Endothelial cell of umbilical vein (primary cell): ENCODE measurements around the gene GALNT12. TPM values are rescaled to one million over a fixed set of nuclear protein-coding genes. Genes with fewer than 3 reads are reported as not detected.

Source experiments
- BruUV-seq: library from RNA; stranded (reverse); fragments of 400-500 nt; replicated peaks from 2 replicates; lab custom pipeline; 2021; lab: Mats Ljungman, UMichigan
- CTCF ChIA-PET: fragments of 300-600, 350-600 bp; sonication (Branson Sonifier 250); formaldehyde crosslinking; loops from one replicate; lab custom pipeline; 2021; ENCODE audit warnings: antibody characterized with exemption, inconsistent platforms; lab: Charles Lee
- POLR2A ChIA-PET: fragments of 300-600, 350-600 bp; sonication (Branson Sonifier 250); formaldehyde crosslinking; loops from one replicate; lab custom pipeline; 2021; ENCODE audit warnings: antibody characterized with exemption, inconsistent platforms; lab: Charles Lee
- DNase-seq: peaks from one replicate; pipeline ENCODE4 v3.0.0-alpha.2; 2011; ENCODE audit warnings: low read depth, low spot score
- FAIRE-seq: peaks from 2 replicates; lab custom pipeline; 2011; peaks lifted over from hg19 to GRCh38; lab: Jason Lieb, UNC
- H2AFZ ChIP-seq: 2 replicates; pipeline ENCODE4 v1.6.0; 2012; ENCODE audit warnings: low read depth, low read length, control low read depth, inconsistent platforms
- H3K27ac ChIP-seq: 2 replicates; pipeline ENCODE4 v1.5.1; 2011; ENCODE audit warnings: low read depth, mild to moderate bottlenecking, control low read depth, low read length, moderate library complexity; ENCODE audit not compliant: insufficient read depth
- H3K27me3 ChIP-seq, 2 experiments: 2 replicates each; pipeline versions ENCODE4 v1.6.0 to v1.6.1; 2011; ENCODE audit warnings: low read length in 2 of 2, mixed read lengths in 1 of 2; ENCODE audit not compliant: control insufficient read depth in 2 of 2, insufficient read depth in 2 of 2
- H3K36me3 ChIP-seq, 2 experiments: 2 replicates in 1 of 2; 3 replicates in 1 of 2; pipeline ENCODE4 v1.5.1; 2011; ENCODE audit warnings: low read length in 2 of 2, mild to moderate bottlenecking in 1 of 2, moderate library complexity in 1 of 2; ENCODE audit not compliant: control insufficient read depth in 2 of 2, insufficient read depth in 2 of 2; ENCODE audit errors: extremely low read depth in 1 of 2
- H3K4me1 ChIP-seq: 3 replicates; pipeline ENCODE4 v1.5.1; 2011; ENCODE audit warnings: mild to moderate bottlenecking, low read length; ENCODE audit not compliant: control insufficient read depth, insufficient read depth; ENCODE audit errors: extremely low read depth
- H3K4me2 ChIP-seq: 2 replicates; pipeline ENCODE4 v1.6.1; 2011; ENCODE audit warnings: low read length, control low read depth, mixed read lengths; ENCODE audit not compliant: insufficient read depth
- H3K4me3 ChIP-seq, 3 experiments: fragments of 200-600 bp in 1 of 3; sonication (generic), shearing (Covaris generic) in 1 of 3; replicated peaks in 1 of 3; 2 replicates each; pipeline ENCODE4 v1.5.1; 2011 to 2016; ENCODE audit warnings: control low read depth in 3 of 3, low read length in 3 of 3, mild to moderate bottlenecking in 2 of 3, inconsistent platforms in 1 of 3, low read depth in 1 of 3, moderate library complexity in 1 of 3; ENCODE audit not compliant: insufficient read depth in 1 of 3
- H3K79me2 ChIP-seq: 2 replicates; pipeline ENCODE4 v1.6.0; 2012; ENCODE audit warnings: low read length, inconsistent platforms; ENCODE audit not compliant: control insufficient read depth, insufficient read depth
- H3K9ac ChIP-seq: replicated peaks from 2 replicates; pipeline ENCODE3; 2011; ENCODE audit warnings: low read length, control low read depth; ENCODE audit not compliant: insufficient read depth; ENCODE audit errors: extremely low read depth
- H3K9me1 ChIP-seq: replicated peaks from 3 replicates; pipeline ENCODE4 v1.6.0; 2011; ENCODE audit warnings: mild to moderate bottlenecking, low read length; ENCODE audit not compliant: control insufficient read depth, insufficient read depth; ENCODE audit errors: extremely low read depth
- H3K9me3 ChIP-seq: replicated peaks from 2 replicates; pipeline ENCODE4 v1.5.1; 2012; ENCODE audit warnings: low read length, inconsistent platforms; ENCODE audit not compliant: control insufficient read depth, insufficient read depth
- H4K20me1 ChIP-seq: replicated peaks from 2 replicates; pipeline ENCODE3; 2011; ENCODE audit warnings: mild to moderate bottlenecking, low read length; ENCODE audit not compliant: control insufficient read depth, insufficient read depth; ENCODE audit errors: extremely low read depth
- CTCF ChIP-seq, 2 donors: IDR thresholded peaks; 1 replicate in 1 of 2; 2 replicates in 1 of 2; pipeline ENCODE4 v1.5.1; 2011; ENCODE audit warnings: low read length in 2 of 2, mild to moderate bottlenecking in 2 of 2, moderate library complexity in 2 of 2, control low read depth in 1 of 2, inconsistent platforms in 1 of 2, low read depth in 1 of 2; ENCODE audit not compliant: insufficient read depth in 1 of 2; ENCODE audit errors: extremely low read depth in 1 of 2
- EZH2 ChIP-seq: IDR thresholded peaks from 2 replicates; pipeline ENCODE4 v1.6.1; 2012; ENCODE audit warnings: borderline replicate concordance, low read depth, mild to moderate bottlenecking, moderate library complexity, low read length, inconsistent platforms; ENCODE audit not compliant: severe bottlenecking
- FOS ChIP-seq: IDR thresholded peaks from 2 replicates; pipeline ENCODE4 v1.6.1; 2011; ENCODE audit warnings: mild to moderate bottlenecking, low read length, moderate library complexity, borderline replicate concordance; ENCODE audit not compliant: insufficient read depth
- GATA2 ChIP-seq: IDR thresholded peaks from 2 replicates; pipeline ENCODE4 v1.7.0; 2011; ENCODE audit warnings: low read depth, mild to moderate bottlenecking, moderate library complexity, mixed read lengths, low read length; ENCODE audit not compliant: insufficient read length, insufficient read depth
- JUN ChIP-seq: IDR thresholded peaks from 2 replicates; pipeline ENCODE4 v1.6.1; 2011; ENCODE audit warnings: borderline replicate concordance, low read depth; ENCODE audit not compliant: insufficient read length, insufficient read depth
- POLR2A ChIP-seq: IDR thresholded peaks from 2 replicates; pipeline ENCODE4 v1.6.1; 2012; ENCODE audit warnings: low read depth, mild to moderate bottlenecking, control low read depth, low read length
- dilution Hi-C: fragments of 300-500 bp; cut with MboI; formaldehyde crosslinking; loops from one replicate; pipeline ENCODE4 v1.15.0; 2019; ENCODE audit warnings: low sequenced_read_pairs; ENCODE audit not compliant: extremely low pct_ligation_motif_present
- intact Hi-C: fragments of 100-400 bp; cut with micrococcal nuclease; formaldehyde crosslinking; loops from one replicate; pipeline ENCODE4 v1.10.0; 2022
- polyA plus RNA-seq, 4 experiments: library from polyadenylated mRNA; depleted of rRNA in 3 of 4; stranded (reverse) in 3 of 4; unstranded in 1 of 4; fragments of >200 nt; gene quantifications; 2 replicates each; pipeline versions ENCODE4 v1.2.1 to v1.2.3, GENCODE V29; 2011 to 2012; ENCODE audit warnings: missing spikeins in 1 of 4
- total RNA-seq: library from RNA; stranded (reverse); gene quantifications from 2 replicates; pipeline ENCODE4 v1.2.3, GENCODE V29; 2021

Gene GALNT12
- total and polyA plus RNA-seq, 2 donors (not counting 3 experiments of a cell fraction or from before 2014, with no cell fraction given): 0.26 to 0.44 TPM

DNA sequence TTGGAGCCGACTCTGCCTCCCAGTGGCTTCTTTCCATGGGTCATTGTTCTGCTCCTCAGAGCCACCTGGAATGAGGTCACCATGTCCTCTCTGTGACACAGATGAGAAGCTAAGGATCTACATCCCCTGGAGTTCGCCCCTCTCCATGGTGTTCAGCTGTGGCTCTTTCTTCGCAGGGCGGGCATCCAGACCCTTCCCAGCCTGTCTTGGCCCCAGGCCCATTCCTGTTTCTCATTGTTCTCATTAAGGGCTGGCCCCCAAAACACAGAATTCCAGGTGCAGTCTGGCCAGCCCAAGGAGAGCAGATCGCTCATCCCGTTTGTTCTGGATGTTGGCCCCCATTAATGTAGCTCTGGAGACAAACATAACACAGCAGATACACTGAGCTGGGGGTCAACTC is 69.8 kb downstream of the GALNT12 start:
- ChIA-PET POLR2A (no interaction called here), CTCF (interaction anchor here (1.2 kb wide), 1 partner anchor 29 kb away, joined by 3 read pairs; no protein-coding TSS in a partner anchor)
- Histone ChIP-seq H3K9me1 (no peaks in the 10 kb centered on the region), H3K27me3 (no peaks in the 10 kb centered on the region), H3K27ac (no peak overlapping the region), H3K9ac (no peak overlapping the region), H3K4me3 (no peak overlapping the region), H3K4me2 (no peak overlapping the region), H4K20me1 (no peaks in the 10 kb centered on the region), H3K4me1 (no peaks in the 10 kb centered on the region), H3K36me3 (no peaks in the 10 kb centered on the region), H3K9me3 (no peaks in the 10 kb centered on the region), H2AFZ (no peak overlapping the region), H3K79me2 (no peaks in the 10 kb centered on the region)
- no TSS peak for BruUV-seq
- TF ChIP-seq FOS (no peak), POLR2A (no peak), EZH2 (no peak), JUN (no peak)
- DNase-seq (no peak), FAIRE-seq (no peak)
- intact Hi-C loops: no loop called here
- dilution Hi-C loops: no loop called here

GRCh38 chr9:98879094-98879962 is 71.9 kb downstream of the GALNT12 start:
- no peaks in the 10 kb centered on the region for H3K9me1 ChIP-seq
- H3K4me2 ChIP-seq: no peak overlapping the region
- no TSS peak for BruUV-seq
- no peaks in the 10 kb centered on the region for H3K4me1 ChIP-seq
- intact Hi-C loops: no loop called here
- H2AFZ ChIP-seq: no peak overlapping the region
- no peaks in the 10 kb centered on the region for H3K9me3 ChIP-seq
- no peak overlapping the region for H3K9ac ChIP-seq
- H3K36me3 ChIP-seq: no peaks in the 10 kb centered on the region
- ChIA-PET POLR2A (no interaction called here), CTCF (no interaction called here)
- TF ChIP-seq CTCF (IDR thresholded peaks at IDR 0.05; ENCODE audit: extremely low read depth in 1 of 2, insufficient read depth in 1 of 2, low read depth in 1 of 2, low read length in 2 of 2): no peak
- no peak for TF ChIP-seq FOS
- no peak for TF ChIP-seq GATA2
- TF ChIP-seq EZH2: no peak
- H3K79me2 ChIP-seq: no peaks in the 10 kb centered on the region
- H3K4me3 ChIP-seq: no peak overlapping the region
- FAIRE-seq (no peak), DNase-seq (no peak)
- dilution Hi-C loops: no loop called here
- H3K27ac ChIP-seq: no peak overlapping the region
- H3K27me3 ChIP-seq: peaks cover 2 to 9% of the 10 kb centered on the region in 2 experiments
- no peaks in the 10 kb centered on the region for H4K20me1 ChIP-seq
